Right kidney (tissue), 1 donor: ENCODE measurements around the gene SRXN1.

Experiments
- DNase-seq: peaks from one replicate; pipeline ENCODE4 v3.0.0-alpha.2; 2016

Gene SRXN1

GRCh38 chr20:676315-676937 is 23.4 kb upstream of the SRXN1 start:
- DNase-seq = no peak

- DNase-seq = peak; percentile 78
Measured at GRCh38 chr20:675453-676314, 22.7 kb upstream of the SRXN1 start, which contains the start of gene SCRT2. SCRT2 (minus strand) TSS chr20:675802; CDS start chr20:675601, 201 bp downstream.

- no peak for DNase-seq
Measured at GRCh38 chr20:675033-675452, 22.0 kb upstream of the SRXN1 start.

GRCh38 chr20:673603-674001 is 20.6 kb upstream of the SRXN1 start:
- DNase-seq = no peak

- no peak for DNase-seq
Measured at GRCh38 chr20:672963-673602, 20.1 kb upstream of the SRXN1 start.

GRCh38 chr20:671252-672030 is 18.4 kb upstream of the SRXN1 start:
- DNase-seq = no peak

GRCh38 chr20:669573-669972 is 16.6 kb upstream of the SRXN1 start:
- no peak for DNase-seq

GRCh38 chr20:668638-669037 is 15.6 kb upstream of the SRXN1 start:
- no peak for DNase-seq

- DNase-seq = no peak
Measured at GRCh38 chr20:668050-668449, 15.1 kb upstream of the SRXN1 start.

GRCh38 chr20:667351-668034 is 14.5 kb upstream of the SRXN1 start:
- no peak for DNase-seq

GRCh38 chr20:666877-667276 is 13.9 kb upstream of the SRXN1 start:
- DNase-seq = no peak

GRCh38 chr20:665276-665675 is 12.3 kb upstream of the SRXN1 start:
- DNase-seq = no peak

GRCh38 chr20:664576-664975 is 11.6 kb upstream of the SRXN1 start:
- DNase-seq = no peak

- DNase-seq = no peak
Measured at GRCh38 chr20:664151-664550, 11.2 kb upstream of the SRXN1 start.

- DNase-seq = no peak
Measured at GRCh38 chr20:663315-664090, 10.5 kb upstream of the SRXN1 start.

- no peak for DNase-seq
Measured at GRCh38 chr20:662277-663192, 9.5 kb upstream of the SRXN1 start.

- no peak for DNase-seq
Measured at GRCh38 chr20:661474-662270, 8.7 kb upstream of the SRXN1 start.

- DNase-seq = no peak
Measured at GRCh38 chr20:658731-659291, 5.8 kb upstream of the SRXN1 start.

- DNase-seq = no peak
Measured at GRCh38 chr20:658202-658601, 5.2 kb upstream of the SRXN1 start.
